Hematopoietic multipotent progenitor cell (in vitro differentiated cells): ENCODE data around the gene UBASH3A. TPM values are rescaled to one million over a fixed set of nuclear protein-coding genes. Genes with fewer than 3 reads are reported as not detected.
"Not testable (repeated sequence)": the region's sequence is repeated elsewhere in the genome, so short reads cannot be mapped to it uniquely, and the experiment has no call there.

Experiments
- DNase-seq, 3 donors: peaks; one replicate each; pipeline ENCODE4 v3.0.0-alpha.2; 2011 to 2015; ENCODE audit warnings: low read depth in 2 of 3, low spot score in 2 of 3
- total RNA-seq: library from RNA; depleted of rRNA; stranded (reverse); fragments of >200 nt; gene quantifications from one replicate; pipeline ENCODE4 v1.2.3, GENCODE V29; 2012

UBASH3A gene
- total RNA-seq, 1 donor, result 1.6 TPM

DNA sequence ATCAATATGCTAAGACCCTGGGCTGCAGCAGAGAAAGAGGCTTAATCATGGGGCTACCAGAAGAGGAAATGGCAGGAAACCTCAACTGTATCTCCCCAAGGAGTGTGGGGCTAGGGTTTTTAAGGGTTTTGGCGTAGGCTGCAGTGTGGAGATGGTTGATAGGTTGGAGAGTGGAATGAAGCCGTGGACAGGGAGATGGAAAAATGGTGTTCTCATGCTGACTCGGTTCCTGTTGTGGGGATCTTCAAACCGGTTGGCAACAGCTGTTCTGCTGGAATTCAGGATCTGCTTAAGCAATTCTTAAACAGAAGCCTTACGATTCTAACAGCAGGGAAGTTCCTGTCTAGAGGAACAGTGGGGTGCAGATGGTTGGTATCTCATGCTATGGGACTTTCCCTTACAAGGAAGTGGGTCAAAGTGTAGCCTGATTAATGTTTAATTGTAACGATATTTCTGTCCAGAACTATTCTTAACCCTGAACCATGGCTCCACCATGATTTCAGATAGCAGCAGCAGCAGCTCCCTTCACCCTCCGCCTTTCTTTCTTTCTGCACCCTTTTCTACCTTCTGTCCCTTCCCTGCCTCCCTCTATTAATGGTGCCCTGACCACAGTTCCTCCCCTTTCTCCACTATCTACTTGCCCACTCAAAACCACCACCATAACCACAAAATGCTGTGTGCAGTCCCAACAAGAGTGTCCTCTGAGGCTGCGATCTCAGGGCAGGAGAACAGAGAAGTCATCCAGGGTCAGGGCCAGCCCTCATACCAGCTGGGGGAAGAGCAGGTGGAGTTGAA is 61.5 kb downstream of the UBASH3A start:
- DNase-seq, result peak in 2 of 3 donors; percentile 78 to 83

DNA sequence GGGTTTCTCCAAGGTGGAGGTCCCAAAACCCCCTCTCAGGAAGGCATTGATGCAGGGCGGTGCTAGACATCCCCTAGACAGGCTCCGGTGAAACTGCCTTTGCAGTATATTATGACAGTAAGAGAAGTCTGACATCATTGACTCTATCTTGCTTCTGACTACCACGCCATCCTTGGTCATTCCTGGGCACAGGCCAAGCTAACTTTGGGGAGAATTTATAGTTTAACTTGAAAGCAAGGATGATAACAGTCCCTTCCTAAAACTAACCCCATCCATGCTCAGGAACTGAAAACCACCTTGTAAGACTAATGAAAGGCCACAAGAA is 62.1 kb downstream of the UBASH3A start:
- no peak for DNase-seq

DNA sequence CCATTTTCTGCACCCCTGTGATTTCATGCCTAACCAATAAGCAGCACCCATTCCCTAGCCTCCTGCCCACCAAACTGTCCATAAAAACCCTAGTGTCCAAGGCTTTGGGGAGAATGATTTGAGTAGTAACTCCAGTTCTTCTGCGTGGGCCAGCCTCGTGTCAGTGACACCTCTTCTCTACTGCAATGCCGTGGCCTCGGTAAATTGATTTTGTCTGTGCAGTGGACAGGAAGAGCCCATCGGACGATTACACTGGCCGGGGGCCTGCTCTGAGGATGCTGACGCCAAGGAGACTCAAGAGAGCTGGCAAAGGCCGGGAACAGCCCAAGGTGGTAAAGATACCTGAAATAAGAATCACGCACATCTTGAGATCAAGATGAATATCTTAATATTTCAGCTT is 63.0 kb downstream of the UBASH3A start:
- DNase-seq, result no peak

- peak in 2 of 3 donors; percentile 66 to 73 for DNase-seq
These were observed 63.7 kb downstream of the UBASH3A start for GRCh38 chr21:42467140-42467983.

DNA sequence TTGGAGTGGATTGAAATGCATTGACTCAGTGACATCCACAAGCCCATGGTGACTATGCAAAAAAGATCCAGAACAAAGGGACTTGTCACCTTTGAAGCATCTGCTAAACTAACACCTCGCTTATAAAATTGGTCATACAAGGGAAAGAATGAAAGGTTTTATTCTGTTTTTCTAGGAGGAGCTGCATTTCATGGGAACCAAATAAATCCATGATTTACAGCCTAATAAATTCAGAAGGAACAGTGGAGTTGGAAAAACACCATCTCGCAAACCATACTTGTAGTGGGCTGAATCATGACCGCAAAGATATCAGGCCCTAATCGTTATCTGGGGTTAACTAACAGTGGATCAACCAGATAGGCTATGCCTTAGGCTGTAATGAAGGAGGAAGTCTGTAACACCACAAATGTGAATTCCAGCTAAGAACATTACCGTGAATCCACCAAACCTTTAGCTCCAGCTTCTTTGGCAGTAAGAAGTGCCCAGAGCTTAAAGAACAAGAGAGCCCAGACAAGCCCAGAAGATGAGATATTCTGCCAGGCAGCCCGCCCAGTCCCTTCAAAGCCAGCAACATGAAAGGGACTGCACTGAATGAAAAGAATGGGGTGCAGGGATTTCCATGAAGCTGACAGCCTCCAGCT is 64.9 kb downstream of the UBASH3A start:
- DNase-seq, result peak in 1 of 3 donors; percentile 33

- DNase-seq, result no peak
These were observed 65.6 kb downstream of the UBASH3A start for GRCh38 chr21:42469272-42469671.

DNA sequence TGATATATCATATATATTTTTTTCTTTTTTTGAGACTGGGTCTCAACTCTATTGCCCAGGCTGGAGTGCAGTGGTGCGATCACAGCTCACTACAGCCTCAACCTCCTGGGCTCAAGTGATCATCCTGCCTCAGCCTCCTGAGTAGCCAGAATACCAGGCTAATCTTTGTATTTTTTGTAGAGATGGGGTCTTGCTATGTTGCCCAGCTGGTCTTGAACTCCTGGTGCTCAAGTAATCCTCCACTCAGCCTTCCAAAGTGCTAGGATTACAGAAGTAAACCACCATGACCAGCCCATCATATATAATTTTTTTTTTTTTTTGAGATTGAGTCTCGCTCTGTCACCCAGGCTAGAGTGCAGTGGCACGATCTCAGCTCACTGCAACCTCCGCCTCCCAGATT is 66.0 kb downstream of the UBASH3A start:
- DNase-seq, result not testable (repeated sequence)

- no peak for DNase-seq
These were observed 67.5 kb downstream of the UBASH3A start for GRCh38 chr21:42471206-42471605.

GRCh38 chr21:42471716-42472330 is 68.1 kb downstream of the UBASH3A start:
- DNase-seq, result no peak

DNA sequence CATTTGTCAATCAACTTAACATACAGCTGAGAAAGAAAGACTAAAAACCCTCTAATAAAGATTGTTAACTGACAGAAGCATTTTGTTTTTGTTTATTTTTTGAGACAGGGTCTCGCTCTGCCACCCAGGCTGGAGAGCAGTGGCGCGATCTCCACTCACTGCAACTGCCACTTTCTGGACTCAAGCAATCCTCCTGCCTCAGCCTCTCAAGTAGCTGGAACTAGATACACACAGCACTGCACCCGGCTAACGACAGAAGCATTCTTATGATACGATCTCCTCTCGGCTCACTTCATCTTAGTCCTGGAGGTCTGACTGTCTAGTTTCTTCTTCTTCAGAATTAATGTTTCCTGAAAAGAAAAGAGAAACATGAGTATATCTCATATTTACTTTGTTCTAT is 68.8 kb downstream of the UBASH3A start:
- no peak for DNase-seq

DNA sequence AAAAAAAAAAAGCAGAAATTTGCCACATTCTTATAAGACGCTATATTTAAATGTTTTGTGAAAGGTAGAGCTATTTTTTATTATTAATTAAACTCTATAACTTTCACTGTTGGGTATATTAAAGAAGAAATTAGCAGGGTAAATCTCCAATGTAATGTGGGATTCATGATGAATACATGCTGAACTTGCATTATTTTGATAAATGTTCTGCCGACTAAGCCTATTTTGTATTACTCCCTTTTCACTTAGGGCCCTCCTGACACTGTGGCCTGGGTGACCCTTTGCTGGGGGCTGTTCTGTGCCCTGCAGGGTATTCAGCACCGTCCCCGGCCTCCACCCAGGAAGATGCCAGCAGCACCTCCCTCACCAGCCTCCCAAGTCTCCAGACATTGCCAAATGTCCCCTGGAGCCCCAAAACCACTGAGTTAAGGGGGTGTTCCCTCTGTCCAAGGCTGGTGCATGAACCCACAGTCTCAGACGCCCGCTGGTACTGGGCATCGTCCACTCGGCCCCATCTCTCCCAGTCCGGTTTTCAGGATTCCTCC is 69.9 kb downstream of the UBASH3A start:
- DNase-seq, result no peak

DNA sequence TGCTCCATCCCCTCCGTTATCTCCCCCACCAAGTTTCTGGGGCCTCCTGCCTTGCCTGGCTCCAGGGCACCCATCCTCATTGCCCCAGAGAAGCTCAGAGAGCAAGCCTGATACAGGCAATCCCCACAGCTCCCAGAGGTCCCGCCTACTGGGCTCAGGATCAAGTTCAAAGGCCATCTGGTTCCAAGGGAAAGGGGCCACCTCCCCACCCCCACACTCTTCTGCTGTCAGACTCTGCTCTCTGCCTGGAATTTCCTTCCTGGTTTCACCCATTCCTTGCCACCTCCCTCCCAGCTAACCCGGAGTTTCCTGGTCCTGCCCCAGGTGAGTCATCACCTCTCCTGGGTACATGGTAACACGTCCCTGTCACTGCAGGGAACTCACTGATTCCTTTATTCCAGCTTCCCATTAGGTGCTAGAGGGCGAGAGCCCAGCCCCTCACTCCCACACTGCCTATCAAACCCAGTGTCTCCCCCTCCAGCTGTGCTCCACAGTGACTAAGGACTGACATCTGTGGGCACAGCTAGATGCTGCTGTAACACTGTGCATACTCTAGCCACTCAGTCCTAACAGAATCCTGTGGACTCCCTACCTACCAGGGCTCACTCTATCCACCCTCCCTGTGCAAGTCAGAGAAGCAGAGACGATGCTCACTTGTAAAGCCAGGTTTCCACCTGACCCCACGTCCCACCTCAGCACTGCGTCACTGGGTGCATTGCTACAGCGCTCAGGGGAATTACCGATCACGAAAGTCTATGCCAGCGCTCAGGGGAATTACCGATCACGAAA is 70.5 kb downstream of the UBASH3A start:
- peak in 1 of 3 donors; percentile 37 for DNase-seq

DNA sequence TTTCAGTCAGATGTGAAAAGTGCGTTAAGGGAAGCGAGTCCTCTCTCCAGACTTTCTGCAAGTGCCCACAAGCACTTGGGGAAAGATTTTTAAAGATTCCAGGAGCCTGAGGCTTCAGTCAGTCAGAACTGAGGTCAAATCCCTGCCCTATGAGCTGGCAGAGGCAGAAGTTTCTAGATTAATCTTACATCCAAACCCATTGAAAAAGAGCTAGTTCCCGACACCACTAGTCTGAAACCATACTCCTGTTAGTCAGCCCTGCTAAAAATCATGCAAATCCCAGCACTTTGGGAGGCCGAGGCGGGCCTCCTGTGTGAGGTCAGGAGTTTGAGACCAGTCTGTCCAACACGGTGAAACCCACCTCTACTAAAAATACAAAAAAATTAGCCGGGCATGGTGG is 71.3 kb downstream of the UBASH3A start:
- no peak for DNase-seq

DNA sequence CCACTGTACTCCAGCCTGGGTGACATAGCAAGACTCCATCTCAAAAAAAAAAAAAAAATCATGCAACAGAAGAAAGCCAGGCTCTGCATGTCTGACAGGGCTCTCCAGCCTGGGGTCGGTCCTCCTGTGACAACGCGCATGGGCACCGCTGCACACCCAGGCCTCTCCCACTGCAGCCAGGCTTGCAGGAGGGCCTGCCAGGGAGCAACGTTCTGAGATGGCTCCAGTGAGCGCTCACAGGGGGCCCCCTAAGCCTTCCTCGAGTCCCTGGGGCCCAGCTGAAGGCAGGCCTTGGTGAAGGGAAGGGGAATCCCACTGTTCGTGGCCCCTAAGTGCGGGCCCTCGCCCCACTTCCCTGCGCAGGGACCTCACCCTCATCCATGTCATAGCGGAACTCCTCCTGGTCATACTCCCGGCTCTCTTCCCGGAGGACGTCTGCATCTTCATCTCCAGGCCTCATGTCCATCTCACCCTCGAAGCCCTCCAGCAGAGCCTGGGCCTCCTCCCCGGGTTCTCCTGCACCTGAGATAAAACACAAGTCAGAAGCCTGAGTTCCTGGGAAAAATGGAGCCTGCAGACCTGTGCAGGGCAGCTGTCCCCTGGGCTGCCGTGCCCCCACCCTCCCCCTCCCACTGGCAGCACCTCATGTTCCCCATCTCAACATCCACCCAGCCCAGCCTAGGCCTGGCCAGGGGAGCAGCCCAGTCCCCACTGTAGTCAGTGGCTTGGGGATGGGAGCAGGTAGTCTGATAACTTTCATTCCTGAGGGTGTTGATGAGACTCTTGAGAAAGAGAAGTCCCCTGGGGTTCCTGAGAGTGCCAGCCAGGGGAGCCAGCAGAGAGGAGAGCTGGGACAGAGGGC is 72.1 kb downstream of the UBASH3A start:
- DNase-seq, result no peak

DNA sequence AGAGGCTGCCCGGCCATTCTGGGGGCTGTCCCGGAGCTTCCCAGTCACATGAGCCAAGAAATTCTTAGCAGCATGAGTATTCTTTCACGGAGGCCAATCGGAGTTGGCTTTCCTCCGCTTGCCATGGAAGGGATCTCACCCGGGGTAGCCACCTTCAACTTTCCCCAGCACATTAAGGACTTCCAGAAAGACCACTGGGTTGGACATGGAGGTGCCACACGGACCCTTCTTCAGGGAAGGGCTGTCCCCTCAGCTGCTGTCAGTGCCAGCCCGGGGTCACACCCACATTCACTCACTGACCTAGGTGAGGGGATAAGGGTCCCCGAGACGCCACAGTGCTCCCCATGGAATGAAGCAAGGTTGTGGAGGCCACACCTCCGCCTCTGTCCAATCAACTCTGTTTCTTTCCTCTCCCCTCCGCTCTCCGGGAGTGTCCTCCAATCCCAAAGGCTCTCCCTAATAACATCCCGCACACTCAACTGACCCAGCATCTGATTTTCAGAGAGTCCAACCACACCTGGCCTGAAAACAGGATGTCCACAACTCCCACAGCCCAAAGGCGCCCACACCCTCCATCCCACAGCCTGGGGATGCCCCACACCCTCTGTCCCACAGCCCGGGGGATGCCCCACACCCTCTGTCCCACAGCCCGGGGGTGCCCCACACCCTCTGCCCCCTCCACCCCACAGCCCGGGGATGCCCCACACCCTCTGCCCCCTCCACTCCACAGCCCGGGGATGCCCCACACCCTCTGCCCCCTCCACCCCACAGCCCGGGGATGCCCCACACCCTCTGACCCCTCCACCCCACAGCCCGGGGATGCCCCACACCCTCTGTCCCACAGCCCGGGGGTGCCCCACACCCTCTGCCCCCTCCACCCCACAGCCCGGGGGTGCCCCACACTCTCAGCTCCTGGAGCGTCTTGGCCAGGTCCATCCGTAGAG is 73.0 kb downstream of the UBASH3A start:
- DNase-seq, result no peak

DNA sequence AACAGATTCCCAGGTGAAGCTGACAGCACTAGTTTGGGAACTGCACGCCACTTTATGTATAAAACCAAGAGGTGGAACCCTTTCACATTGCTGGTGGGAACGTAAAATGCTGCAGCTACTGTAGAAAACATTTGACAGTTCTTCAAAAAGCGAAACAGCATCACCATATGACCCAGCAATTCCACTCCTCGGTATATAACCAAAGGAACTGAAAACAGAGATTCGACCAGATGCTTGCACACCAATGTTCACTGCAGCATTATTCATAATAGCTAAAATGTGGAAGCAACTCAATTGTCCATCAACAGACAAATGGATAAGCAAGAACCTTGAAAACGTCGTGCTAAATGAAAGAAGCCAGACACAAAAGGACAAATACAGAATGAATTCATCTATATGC is 74.8 kb downstream of the UBASH3A start:
- no peak for DNase-seq

- DNase-seq, result no peak
These were observed 75.9 kb downstream of the UBASH3A start for GRCh38 chr21:42479582-42479981.

- DNase-seq, result no peak
These were observed 77.0 kb downstream of the UBASH3A start for GRCh38 chr21:42480736-42481135.
